GM23338 (cell line): ENCODE data around the gene SYNPR. TPM values are rescaled to one million over a fixed set of nuclear protein-coding genes. Genes with fewer than 3 reads are reported as not detected.

ENCODE experiments used
- ATAC-seq: fragments of 200-7000 bp; cut with Tn5 transposase; 3 replicates; pipeline ENCODE4 v1.9.1; 2020
- DNase-seq: peaks from one replicate; pipeline ENCODE4 v3.0.0-alpha.2; 2015; ENCODE audit warnings: low spot score
- H2AFZ ChIP-seq: fragments of 200-600 bp; sonication (generic); 2 replicates; pipeline ENCODE4 v1.8.0; 2016; ENCODE audit warnings: antibody characterized with exemption, mild to moderate bottlenecking, moderate library complexity
- H3F3A ChIP-seq: fragments of 200-600 bp; sonication (generic); replicated peaks from 2 replicates; pipeline ENCODE4 v1.8.0; 2017; ENCODE audit warnings: antibody characterized with exemption, mixed run types, low read depth
- H3K27ac ChIP-seq: fragments of 200-600 bp; sonication (generic); 2 replicates; pipeline ENCODE4 v1.6.1; 2016; ENCODE audit warnings: low read depth
- H3K27me3 ChIP-seq: fragments of 200-600 bp; sonication (generic); 2 replicates; pipeline ENCODE4 v1.8.0; 2016; ENCODE audit warnings: mild to moderate bottlenecking, mixed run types, moderate library complexity; ENCODE audit not compliant: insufficient read depth
- H3K36me3 ChIP-seq: fragments of 200-600 bp; sonication (generic); 2 replicates; pipeline ENCODE4 v1.8.0; 2016; ENCODE audit warnings: mild to moderate bottlenecking; ENCODE audit not compliant: insufficient read depth
- H3K4me1 ChIP-seq: fragments of 200-600 bp; sonication (generic); 2 replicates; pipeline ENCODE4 v1.8.0; 2016; ENCODE audit warnings: mild to moderate bottlenecking, moderate library complexity; ENCODE audit not compliant: insufficient read depth
- H3K4me2 ChIP-seq: fragments of 200-600 bp; sonication (generic); 2 replicates; pipeline ENCODE4 v1.7.1; 2017; ENCODE audit warnings: mixed run types
- H3K4me3 ChIP-seq: fragments of 200-600 bp; sonication (generic); 2 replicates; pipeline ENCODE4 v1.6.1; 2016; ENCODE audit warnings: mixed run types
- H3K79me2 ChIP-seq: fragments of 200-600 bp; sonication (generic); replicated peaks from 2 replicates; pipeline ENCODE4 v1.8.0; 2017; ENCODE audit warnings: mild to moderate bottlenecking; ENCODE audit not compliant: insufficient read depth
- H3K9me2 ChIP-seq: fragments of 200-600 bp; sonication (generic); 2 replicates; pipeline ENCODE4 v1.8.0; 2017; ENCODE audit not compliant: insufficient read depth
- H4K20me1 ChIP-seq: fragments of 200-600 bp; sonication (generic); replicated peaks from 2 replicates; pipeline ENCODE4 v1.8.0; 2017; ENCODE audit warnings: mild to moderate bottlenecking; ENCODE audit not compliant: insufficient read depth
- H3K27ac Mint-ChIP-seq: 2 replicates; pipeline ENCODE4 v1.8.0; 2020; ENCODE audit warnings: inconsistent platforms, mild to moderate bottlenecking, moderate library complexity, mixed read lengths
- H3K27me3 Mint-ChIP-seq: 3 replicates; pipeline ENCODE4 v1.8.0; 2022; ENCODE audit warnings: low read depth, mild to moderate bottlenecking, moderate library complexity, mixed read lengths, inconsistent platforms; ENCODE audit not compliant: insufficient read depth, poor library complexity
- H3K36me3 Mint-ChIP-seq: 3 replicates; pipeline ENCODE4 v1.8.0; 2021; ENCODE audit warnings: low read depth, mild to moderate bottlenecking, inconsistent platforms, moderate library complexity, mixed read lengths
- H3K4me1 Mint-ChIP-seq: 3 replicates; pipeline ENCODE4 v1.8.0; 2020; ENCODE audit warnings: mild to moderate bottlenecking, inconsistent platforms, mixed read lengths
- H3K4me3 Mint-ChIP-seq: 3 replicates; pipeline ENCODE4 v1.8.0; 2021; ENCODE audit warnings: moderate library complexity, mild to moderate bottlenecking, inconsistent platforms, mixed read lengths
- H3K9me3 Mint-ChIP-seq: 3 replicates; pipeline ENCODE4 v1.8.0; 2020; ENCODE audit warnings: moderate library complexity, mild to moderate bottlenecking, inconsistent platforms, mixed read lengths
- EZH2 ChIP-seq: fragments of 200-600 bp; sonication (generic); IDR thresholded peaks from one replicate; pipeline ENCODE4 v1.8.0; 2017; ENCODE audit warnings: antibody characterized with exemption, mild to moderate bottlenecking, low read depth; ENCODE audit not compliant: unreplicated experiment
- JUNB ChIP-seq: IDR thresholded peaks from one replicate; pipeline ENCODE4 v1.6.1; 2016; ENCODE audit warnings: antibody characterized with exemption; ENCODE audit not compliant: unreplicated experiment
- NANOG ChIP-seq: IDR thresholded peaks from 2 replicates; pipeline ENCODE4 v1.6.1; 2016; ENCODE audit warnings: antibody characterized with exemption, borderline replicate concordance
- POLR2AphosphoS5 ChIP-seq: IDR thresholded peaks from 2 replicates; pipeline ENCODE4 v1.6.1; 2016; ENCODE audit warnings: antibody characterized with exemption, low read depth
- STAT1 ChIP-seq: IDR thresholded peaks from one replicate; pipeline ENCODE4 v1.6.1; 2016; ENCODE audit warnings: antibody characterized with exemption; ENCODE audit not compliant: unreplicated experiment
- ZNF114 ChIP-seq: fragments of 250-450 bp; sonication (Bioruptor Pico); IDR thresholded peaks from 2 replicates; pipeline ENCODE4 v1.5.0; 2020; ENCODE audit warnings: mild to moderate bottlenecking, moderate library complexity
- polyA plus RNA-seq: library from polyadenylated mRNA; unstranded; fragments of >200 nt; fragmentation: Nextera tagmentation; extraction: Ambion mirVana; gene quantifications from 2 replicates; pipeline ENCODE4 v1.2.1, GENCODE V29; 2016
- total RNA-seq: library from RNA; depleted of rRNA; stranded (reverse); fragments of >200 nt; shearing (Covaris generic); gene quantifications from 2 replicates; pipeline ENCODE4 v1.2.3, GENCODE V29; 2014
- TF ChIP-seq, protein P1 (sequence below), 2 experiments: fragments of 200-600 bp in 1 of 2; sonication (generic) in 1 of 2; conservative IDR thresholded peaks; 2 replicates each; pipeline versions ENCODE4 v1.5.1 to v1.6.1; 2016 to 2017; ENCODE audit warnings: antibody characterized with exemption in 2 of 2, low read depth in 2 of 2, mild to moderate bottlenecking in 2 of 2, moderate library complexity in 1 of 2
- TF ChIP-seq, protein P2 (sequence below): fragments of 250-450 bp; sonication (Bioruptor Pico); IDR thresholded peaks from 2 replicates; pipeline ENCODE4 v1.5.0; 2020; ENCODE audit warnings: mild to moderate bottlenecking, moderate library complexity
- TF ChIP-seq, protein P3 (sequence below): IDR thresholded peaks from 2 replicates; pipeline ENCODE4 v1.6.1; 2016; ENCODE audit warnings: antibody characterized with exemption

SYNPR gene
- total and polyA plus RNA-seq, 2 experiments from 2014 or later, result 0.38 to 0.55 TPM

DNA sequence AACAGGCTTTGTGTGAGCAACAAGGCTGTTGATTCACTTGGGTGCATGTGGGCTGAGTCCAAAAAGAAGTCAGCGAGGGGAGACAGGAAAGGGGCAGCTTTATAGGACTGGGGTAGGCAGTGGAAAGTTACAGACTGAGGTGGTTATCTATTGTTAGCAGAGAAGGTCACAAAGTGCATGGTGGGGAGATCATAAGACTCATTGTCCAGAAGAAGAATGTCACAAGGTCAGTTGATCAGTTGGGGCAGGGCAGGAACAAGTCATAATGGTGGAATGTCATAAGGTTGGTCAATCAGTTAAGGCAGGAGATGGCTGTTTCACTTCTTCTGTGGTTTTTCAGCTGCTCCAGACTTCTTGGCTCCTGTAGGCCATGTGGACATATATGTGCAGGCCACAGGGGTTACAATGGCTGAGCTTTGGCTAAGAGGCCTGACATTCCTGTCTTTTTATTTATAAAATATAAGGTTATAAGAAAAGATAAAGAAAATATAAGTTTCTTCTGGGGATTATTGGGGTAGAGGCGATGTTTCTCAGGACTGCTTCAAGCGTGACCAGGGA is 304.9 kb downstream of the SYNPR start:
- no peaks in the 10 kb centered on the region for H3F3A ChIP-seq
- H3K4me1 ChIP-seq, result peaks cover 26% of the 10 kb centered on the region
- no peaks in the 10 kb centered on the region for H3K79me2 ChIP-seq
- no peak for DNase-seq
- H3K4me3 ChIP-seq, result no peak overlapping the region
- H3K4me3 Mint-ChIP-seq, result no peak overlapping the region
- ATAC-seq, result no peak
- no peaks in the 10 kb centered on the region for H3K36me3 ChIP-seq
- H3K9me3 Mint-ChIP-seq, result no peaks in the 10 kb centered on the region
- H3K27me3 ChIP-seq, result no peaks in the 10 kb centered on the region
- H2AFZ ChIP-seq, result no peak overlapping the region
- H3K4me1 Mint-ChIP-seq, result peaks cover 30% of the 10 kb centered on the region
- H4K20me1 ChIP-seq, result no peaks in the 10 kb centered on the region
- H3K4me2 ChIP-seq, result no peak overlapping the region
- H3K36me3 Mint-ChIP-seq, result 0 out of 3 replicates have a peak, but pooled peaks cover under 1% of the 10 kb centered on the region
- no peak overlapping the region for H3K27ac Mint-ChIP-seq
- 0 out of 2 replicates have a peak, but pooled peaks cover 5% of the 10 kb centered on the region for H3K9me2 ChIP-seq
- H3K27ac ChIP-seq, result no peak overlapping the region
- H3K27me3 Mint-ChIP-seq, result peaks cover 2% of the 10 kb centered on the region
- TF ChIP-seq, protein P1, sequence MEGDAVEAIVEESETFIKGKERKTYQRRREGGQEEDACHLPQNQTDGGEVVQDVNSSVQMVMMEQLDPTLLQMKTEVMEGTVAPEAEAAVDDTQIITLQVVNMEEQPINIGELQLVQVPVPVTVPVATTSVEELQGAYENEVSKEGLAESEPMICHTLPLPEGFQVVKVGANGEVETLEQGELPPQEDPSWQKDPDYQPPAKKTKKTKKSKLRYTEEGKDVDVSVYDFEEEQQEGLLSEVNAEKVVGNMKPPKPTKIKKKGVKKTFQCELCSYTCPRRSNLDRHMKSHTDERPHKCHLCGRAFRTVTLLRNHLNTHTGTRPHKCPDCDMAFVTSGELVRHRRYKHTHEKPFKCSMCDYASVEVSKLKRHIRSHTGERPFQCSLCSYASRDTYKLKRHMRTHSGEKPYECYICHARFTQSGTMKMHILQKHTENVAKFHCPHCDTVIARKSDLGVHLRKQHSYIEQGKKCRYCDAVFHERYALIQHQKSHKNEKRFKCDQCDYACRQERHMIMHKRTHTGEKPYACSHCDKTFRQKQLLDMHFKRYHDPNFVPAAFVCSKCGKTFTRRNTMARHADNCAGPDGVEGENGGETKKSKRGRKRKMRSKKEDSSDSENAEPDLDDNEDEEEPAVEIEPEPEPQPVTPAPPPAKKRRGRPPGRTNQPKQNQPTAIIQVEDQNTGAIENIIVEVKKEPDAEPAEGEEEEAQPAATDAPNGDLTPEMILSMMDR (conservative IDR thresholded peaks at IDR 0.05; ENCODE audit: low read depth in 2 of 2), result no peak
- TF ChIP-seq NANOG (no peak), POLR2AphosphoS5 (no peak)

DNA sequence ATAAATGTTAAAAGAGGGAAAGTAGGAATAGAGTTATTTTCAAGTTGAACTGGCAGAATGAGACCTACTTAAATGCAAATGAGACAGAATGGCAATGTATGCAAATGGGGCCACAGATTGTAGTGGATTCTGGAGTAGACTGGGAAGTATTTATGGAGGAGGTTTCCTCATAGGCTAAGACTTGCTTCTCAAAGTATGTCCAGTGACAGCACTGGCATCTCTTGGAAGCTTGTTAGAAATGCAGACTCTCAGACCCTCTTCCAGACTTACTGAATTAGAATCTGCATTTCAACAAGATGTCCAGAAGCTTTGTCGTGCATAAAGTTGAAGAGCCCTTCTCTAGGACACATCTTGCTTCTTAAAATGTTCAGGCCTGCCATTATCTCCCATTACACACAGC is 306.6 kb downstream of the SYNPR start:
- Histone ChIP-seq H3K4me2 (peak overlapping the region; percentile 13), H4K20me1 (no peaks in the 10 kb centered on the region), H3K36me3 (no peaks in the 10 kb centered on the region), H3K4me3 (no peak overlapping the region), H3F3A (no peaks in the 10 kb centered on the region), H3K9me2 (0 out of 2 replicates have a peak, but pooled peaks cover 3% of the 10 kb centered on the region), H2AFZ (no peak overlapping the region), H3K79me2 (no peaks in the 10 kb centered on the region), H3K27ac (no peak overlapping the region), H3K4me1 (peaks cover 24% of the 10 kb centered on the region), H3K27me3 (no peaks in the 10 kb centered on the region)
- TF ChIP-seq NANOG (no peak), EZH2 (no peak), STAT1 (no peak), JUNB (no peak), POLR2AphosphoS5 (no peak), ZNF114 (CRISPR knock-in tag) (no peak)
- TF ChIP-seq, protein P1 (conservative IDR thresholded peaks at IDR 0.05; ENCODE audit: low read depth in 2 of 2), result no peak
- TF ChIP-seq, protein P2, sequence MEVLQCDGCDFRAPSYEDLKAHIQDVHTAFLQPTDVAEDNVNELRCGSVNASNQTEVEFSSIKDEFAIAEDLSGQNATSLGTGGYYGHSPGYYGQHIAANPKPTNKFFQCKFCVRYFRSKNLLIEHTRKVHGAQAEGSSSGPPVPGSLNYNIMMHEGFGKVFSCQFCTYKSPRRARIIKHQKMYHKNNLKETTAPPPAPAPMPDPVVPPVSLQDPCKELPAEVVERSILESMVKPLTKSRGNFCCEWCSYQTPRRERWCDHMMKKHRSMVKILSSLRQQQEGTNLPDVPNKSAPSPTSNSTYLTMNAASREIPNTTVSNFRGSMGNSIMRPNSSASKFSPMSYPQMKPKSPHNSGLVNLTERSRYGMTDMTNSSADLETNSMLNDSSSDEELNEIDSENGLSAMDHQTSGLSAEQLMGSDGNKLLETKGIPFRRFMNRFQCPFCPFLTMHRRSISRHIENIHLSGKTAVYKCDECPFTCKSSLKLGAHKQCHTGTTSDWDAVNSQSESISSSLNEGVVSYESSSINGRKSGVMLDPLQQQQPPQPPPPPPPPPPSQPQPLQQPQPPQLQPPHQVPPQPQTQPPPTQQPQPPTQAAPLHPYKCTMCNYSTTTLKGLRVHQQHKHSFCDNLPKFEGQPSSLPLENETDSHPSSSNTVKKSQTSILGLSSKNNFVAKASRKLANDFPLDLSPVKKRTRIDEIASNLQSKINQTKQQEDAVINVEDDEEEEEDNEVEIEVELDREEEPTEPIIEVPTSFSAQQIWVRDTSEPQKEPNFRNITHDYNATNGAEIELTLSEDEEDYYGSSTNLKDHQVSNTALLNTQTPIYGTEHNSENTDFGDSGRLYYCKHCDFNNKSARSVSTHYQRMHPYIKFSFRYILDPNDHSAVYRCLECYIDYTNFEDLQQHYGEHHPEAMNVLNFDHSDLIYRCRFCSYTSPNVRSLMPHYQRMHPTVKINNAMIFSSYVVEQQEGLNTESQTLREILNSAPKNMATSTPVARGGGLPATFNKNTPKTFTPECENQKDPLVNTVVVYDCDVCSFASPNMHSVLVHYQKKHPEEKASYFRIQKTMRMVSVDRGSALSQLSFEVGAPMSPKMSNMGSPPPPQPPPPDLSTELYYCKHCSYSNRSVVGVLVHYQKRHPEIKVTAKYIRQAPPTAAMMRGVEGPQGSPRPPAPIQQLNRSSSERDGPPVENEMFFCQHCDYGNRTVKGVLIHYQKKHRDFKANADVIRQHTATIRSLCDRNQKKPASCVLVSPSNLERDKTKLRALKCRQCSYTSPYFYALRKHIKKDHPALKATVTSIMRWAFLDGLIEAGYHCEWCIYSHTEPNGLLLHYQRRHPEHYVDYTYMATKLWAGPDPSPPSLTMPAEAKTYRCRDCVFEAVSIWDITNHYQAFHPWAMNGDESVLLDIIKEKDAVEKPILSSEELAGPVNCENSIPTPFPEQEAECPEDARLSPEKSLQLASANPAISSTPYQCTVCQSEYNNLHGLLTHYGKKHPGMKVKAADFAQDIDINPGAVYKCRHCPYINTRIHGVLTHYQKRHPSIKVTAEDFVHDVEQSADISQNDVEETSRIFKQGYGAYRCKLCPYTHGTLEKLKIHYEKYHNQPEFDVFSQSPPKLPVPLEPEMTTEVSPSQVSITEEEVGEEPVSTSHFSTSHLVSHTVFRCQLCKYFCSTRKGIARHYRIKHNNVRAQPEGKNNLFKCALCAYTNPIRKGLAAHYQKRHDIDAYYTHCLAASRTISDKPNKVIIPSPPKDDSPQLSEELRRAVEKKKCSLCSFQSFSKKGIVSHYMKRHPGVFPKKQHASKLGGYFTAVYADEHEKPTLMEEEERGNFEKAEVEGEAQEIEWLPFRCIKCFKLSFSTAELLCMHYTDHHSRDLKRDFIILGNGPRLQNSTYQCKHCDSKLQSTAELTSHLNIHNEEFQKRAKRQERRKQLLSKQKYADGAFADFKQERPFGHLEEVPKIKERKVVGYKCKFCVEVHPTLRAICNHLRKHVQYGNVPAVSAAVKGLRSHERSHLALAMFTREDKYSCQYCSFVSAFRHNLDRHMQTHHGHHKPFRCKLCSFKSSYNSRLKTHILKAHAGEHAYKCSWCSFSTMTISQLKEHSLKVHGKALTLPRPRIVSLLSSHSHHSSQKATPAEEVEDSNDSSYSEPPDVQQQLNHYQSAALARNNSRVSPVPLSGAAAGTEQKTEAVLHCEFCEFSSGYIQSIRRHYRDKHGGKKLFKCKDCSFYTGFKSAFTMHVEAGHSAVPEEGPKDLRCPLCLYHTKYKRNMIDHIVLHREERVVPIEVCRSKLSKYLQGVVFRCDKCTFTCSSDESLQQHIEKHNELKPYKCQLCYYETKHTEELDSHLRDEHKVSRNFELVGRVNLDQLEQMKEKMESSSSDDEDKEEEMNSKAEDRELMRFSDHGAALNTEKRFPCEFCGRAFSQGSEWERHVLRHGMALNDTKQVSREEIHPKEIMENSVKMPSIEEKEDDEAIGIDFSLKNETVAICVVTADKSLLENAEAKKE (CRISPR knock-in tag), result no peak
- TF ChIP-seq, protein P3, sequence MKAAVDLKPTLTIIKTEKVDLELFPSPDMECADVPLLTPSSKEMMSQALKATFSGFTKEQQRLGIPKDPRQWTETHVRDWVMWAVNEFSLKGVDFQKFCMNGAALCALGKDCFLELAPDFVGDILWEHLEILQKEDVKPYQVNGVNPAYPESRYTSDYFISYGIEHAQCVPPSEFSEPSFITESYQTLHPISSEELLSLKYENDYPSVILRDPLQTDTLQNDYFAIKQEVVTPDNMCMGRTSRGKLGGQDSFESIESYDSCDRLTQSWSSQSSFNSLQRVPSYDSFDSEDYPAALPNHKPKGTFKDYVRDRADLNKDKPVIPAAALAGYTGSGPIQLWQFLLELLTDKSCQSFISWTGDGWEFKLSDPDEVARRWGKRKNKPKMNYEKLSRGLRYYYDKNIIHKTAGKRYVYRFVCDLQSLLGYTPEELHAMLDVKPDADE, result no peak
- H3K4me1 Mint-ChIP-seq, result peaks cover 27% of the 10 kb centered on the region
- DNase-seq (no peak), ATAC-seq (no peak)
- no peak overlapping the region for H3K4me3 Mint-ChIP-seq
- peaks cover 2% of the 10 kb centered on the region for H3K27me3 Mint-ChIP-seq
- H3K27ac Mint-ChIP-seq, result no peak overlapping the region
- peaks cover 14% of the 10 kb centered on the region; the same call in 2 of the 3 replicates for H3K36me3 Mint-ChIP-seq
- H3K9me3 Mint-ChIP-seq, result peaks cover 13% of the 10 kb centered on the region; the same call in 2 of the 3 replicates
